ENCODE measurements around the gene ROBO2. TPM values are rescaled to one million over a fixed set of nuclear protein-coding genes. Genes with fewer than 3 reads are reported as not detected.

The ROBO2 gene
- polyA plus RNA-seq, 1 donor from 2014 or later: 55.5 TPM

GRCh38 chr3:77571971-77572715 lies 532.2 kb downstream of the ROBO2 start:
- Histone ChIP-seq H3K9me3 (ENCODE audit: low read length) (no peaks in the 10 kb centered on the region), H3K4me3 (ENCODE audit: low read length) (no peak overlapping the region), H2AFZ (ENCODE audit: low read depth, low read length) (no peak overlapping the region), H3K9me2 (ENCODE audit: insufficient read depth, low read length) (no peaks in the 10 kb centered on the region), H3K27ac (ENCODE audit: low read length) (no peak overlapping the region), H3F3A (ENCODE audit: insufficient read depth, low read length, poor library complexity, severe bottlenecking) (no peaks in the 10 kb centered on the region), H3K4me2 (ENCODE audit: low read length) (no peak overlapping the region), H3K27me3 (ENCODE audit: insufficient read depth, low read depth, low read length) (no peaks in the 10 kb centered on the region), H3K9ac (ENCODE audit: low read length) (no peak overlapping the region), H3K36me3 (ENCODE audit: insufficient read depth, low read length) (no peaks in the 10 kb centered on the region), H3K79me2 (replicated peaks; ENCODE audit: insufficient read depth, low read length) (no peaks in the 10 kb centered on the region), H4K20me1 (ENCODE audit: insufficient read depth) (no peaks in the 10 kb centered on the region)
- TF ChIP-seq MXI1 (conservative IDR thresholded peaks at IDR 0.05; ENCODE audit: poor library complexity, severe bottlenecking) (no peak), REST (IDR thresholded peaks at IDR 0.05; ENCODE audit: borderline replicate concordance) (no peak), RAD21 (conservative IDR thresholded peaks at IDR 0.05) (no peak), SMC3 (conservative IDR thresholded peaks at IDR 0.05; ENCODE audit: poor library complexity) (no peak), CTCF (IDR thresholded peaks at IDR 0.05; ENCODE audit: poor library complexity, severe bottlenecking) (no peak)

- H3K27ac ChIP-seq (ENCODE audit: low read length): no peak overlapping the region
- no peaks in the 10 kb centered on the region for H3K79me2 ChIP-seq (replicated peaks; ENCODE audit: insufficient read depth, low read length)
- H3K27me3 ChIP-seq (ENCODE audit: insufficient read depth, low read depth, low read length): no peaks in the 10 kb centered on the region
- H3F3A ChIP-seq (ENCODE audit: insufficient read depth, low read length, poor library complexity, severe bottlenecking): no peaks in the 10 kb centered on the region
- no peak overlapping the region for H3K4me2 ChIP-seq (ENCODE audit: low read length)
- TF ChIP-seq RAD21 (conservative IDR thresholded peaks at IDR 0.05): no peak
- no peak overlapping the region for H2AFZ ChIP-seq (ENCODE audit: low read depth, low read length)
- H3K36me3 ChIP-seq (ENCODE audit: insufficient read depth, low read length): no peaks in the 10 kb centered on the region
- H3K4me3 ChIP-seq (ENCODE audit: low read length): no peak overlapping the region
- H3K9me2 ChIP-seq (ENCODE audit: insufficient read depth, low read length): no peaks in the 10 kb centered on the region
- no peaks in the 10 kb centered on the region for H4K20me1 ChIP-seq (ENCODE audit: insufficient read depth)
- H3K9ac ChIP-seq (ENCODE audit: low read length): no peak overlapping the region
- no peaks in the 10 kb centered on the region for H3K9me3 ChIP-seq (ENCODE audit: low read length)
Observed at GRCh38 chr3:77577264-77577663, 537.4 kb downstream of the ROBO2 start.

- Histone ChIP-seq H3K9me2 (ENCODE audit: insufficient read depth, low read length) (no peaks in the 10 kb centered on the region), H2AFZ (ENCODE audit: low read depth, low read length) (no peak overlapping the region), H4K20me1 (ENCODE audit: insufficient read depth) (no peaks in the 10 kb centered on the region)
Observed at GRCh38 chr3:77586216-77586615, 546.3 kb downstream of the ROBO2 start.

More at GRCh38 chr3:77586216-77586615, 546.3 kb downstream of the ROBO2 start:
- no peaks in the 10 kb centered on the region for H3K9me3 ChIP-seq (ENCODE audit: low read length)
- TF ChIP-seq REST (IDR thresholded peaks at IDR 0.05; ENCODE audit: borderline replicate concordance): no peak
- TF ChIP-seq SMC3 (conservative IDR thresholded peaks at IDR 0.05; ENCODE audit: poor library complexity): no peak
- no peak for TF ChIP-seq EZH2 (IDR thresholded peaks at IDR 0.05; ENCODE audit: borderline replicate concordance, insufficient read depth, low read length, poor library complexity, severe bottlenecking)
- TF ChIP-seq EP300 (conservative IDR thresholded peaks at IDR 0.05; ENCODE audit: poor library complexity, severe bottlenecking): no peak
- TF ChIP-seq RAD21 (conservative IDR thresholded peaks at IDR 0.05): no peak
- no peak for TF ChIP-seq MXI1 (conservative IDR thresholded peaks at IDR 0.05; ENCODE audit: poor library complexity, severe bottlenecking)
- TF ChIP-seq TAF1 (IDR thresholded peaks at IDR 0.05; ENCODE audit: low read depth): no peak
- no peak for TF ChIP-seq POLR2AphosphoS5 (IDR thresholded peaks at IDR 0.05)
- no peak for TF ChIP-seq CTCF (IDR thresholded peaks at IDR 0.05; ENCODE audit: poor library complexity, severe bottlenecking)
- H3K36me3 ChIP-seq (ENCODE audit: insufficient read depth, low read length): no peaks in the 10 kb centered on the region
- H3K4me2 ChIP-seq (ENCODE audit: low read length): no peak overlapping the region
- no peaks in the 10 kb centered on the region for H3K27me3 ChIP-seq (ENCODE audit: insufficient read depth, low read depth, low read length)
- no peaks in the 10 kb centered on the region for H3F3A ChIP-seq (ENCODE audit: insufficient read depth, low read length, poor library complexity, severe bottlenecking)
- no peak overlapping the region for H3K9ac ChIP-seq (ENCODE audit: low read length)
- H3K27ac ChIP-seq (ENCODE audit: low read length): no peak overlapping the region
- no peak overlapping the region for H3K4me3 ChIP-seq (ENCODE audit: low read length)
- H3K79me2 ChIP-seq (replicated peaks; ENCODE audit: insufficient read depth, low read length): no peaks in the 10 kb centered on the region
